RWPE1 (cell line): ENCODE measurements around the gene HRH2.

ENCODE experiments used
- CTCF ChIA-PET: fragments of 350-600 bp; sonication (Branson Sonifier 250); formaldehyde crosslinking; extraction: SDS; loops from one replicate; lab custom pipeline; 2021; lab: Yijun Ruan, JAX
- POLR2A ChIA-PET: fragments of 400-600 bp; formaldehyde crosslinking; extraction: SDS; loops from one replicate; lab custom pipeline; 2020; ENCODE audit warnings: antibody characterized with exemption; ENCODE audit not compliant: low non-redundant PET; lab: Yijun Ruan, JAX
- DNase-seq: peaks from one replicate; pipeline ENCODE4 v3.0.0; 2012; ENCODE audit warnings: low spot score
- H3K27ac ChIP-seq: fragments of 450-650 bp; 2 replicates; pipeline ENCODE4 v1.5.1; 2017
- TF ChIP-seq, protein P1 (sequence below): fragments of 450-650 bp; conservative IDR thresholded peaks from 2 replicates; pipeline ENCODE4 v1.5.1; 2017; ENCODE audit warnings: low read depth, mild to moderate bottlenecking

Gene HRH2

DNA sequence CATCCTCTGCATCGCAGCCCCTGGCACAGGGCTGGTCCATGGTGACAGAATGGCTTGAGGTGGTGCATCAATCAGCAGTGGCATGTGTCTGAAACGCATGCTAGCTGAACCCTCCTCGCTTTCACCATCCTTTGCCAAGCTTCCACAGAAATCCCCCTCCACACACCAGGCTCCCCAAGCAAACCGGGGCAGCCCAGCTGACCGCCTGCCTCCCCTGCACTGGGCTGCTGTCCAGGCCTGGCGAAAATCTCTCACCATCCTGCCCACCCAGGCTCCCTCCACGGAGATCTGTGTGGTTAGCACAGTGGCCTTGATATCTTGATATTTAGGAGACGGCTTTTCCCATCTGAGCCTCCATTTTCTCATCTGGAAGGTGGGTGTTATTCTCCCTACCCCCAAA lies 905 bp upstream of the HRH2 start:
- TF ChIP-seq, protein P1, sequence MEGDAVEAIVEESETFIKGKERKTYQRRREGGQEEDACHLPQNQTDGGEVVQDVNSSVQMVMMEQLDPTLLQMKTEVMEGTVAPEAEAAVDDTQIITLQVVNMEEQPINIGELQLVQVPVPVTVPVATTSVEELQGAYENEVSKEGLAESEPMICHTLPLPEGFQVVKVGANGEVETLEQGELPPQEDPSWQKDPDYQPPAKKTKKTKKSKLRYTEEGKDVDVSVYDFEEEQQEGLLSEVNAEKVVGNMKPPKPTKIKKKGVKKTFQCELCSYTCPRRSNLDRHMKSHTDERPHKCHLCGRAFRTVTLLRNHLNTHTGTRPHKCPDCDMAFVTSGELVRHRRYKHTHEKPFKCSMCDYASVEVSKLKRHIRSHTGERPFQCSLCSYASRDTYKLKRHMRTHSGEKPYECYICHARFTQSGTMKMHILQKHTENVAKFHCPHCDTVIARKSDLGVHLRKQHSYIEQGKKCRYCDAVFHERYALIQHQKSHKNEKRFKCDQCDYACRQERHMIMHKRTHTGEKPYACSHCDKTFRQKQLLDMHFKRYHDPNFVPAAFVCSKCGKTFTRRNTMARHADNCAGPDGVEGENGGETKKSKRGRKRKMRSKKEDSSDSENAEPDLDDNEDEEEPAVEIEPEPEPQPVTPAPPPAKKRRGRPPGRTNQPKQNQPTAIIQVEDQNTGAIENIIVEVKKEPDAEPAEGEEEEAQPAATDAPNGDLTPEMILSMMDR: no peak
- no peak overlapping the region for H3K27ac ChIP-seq
- no peak for DNase-seq
- ChIA-PET CTCF (no interaction called here), POLR2A (no interaction called here)

DNA sequence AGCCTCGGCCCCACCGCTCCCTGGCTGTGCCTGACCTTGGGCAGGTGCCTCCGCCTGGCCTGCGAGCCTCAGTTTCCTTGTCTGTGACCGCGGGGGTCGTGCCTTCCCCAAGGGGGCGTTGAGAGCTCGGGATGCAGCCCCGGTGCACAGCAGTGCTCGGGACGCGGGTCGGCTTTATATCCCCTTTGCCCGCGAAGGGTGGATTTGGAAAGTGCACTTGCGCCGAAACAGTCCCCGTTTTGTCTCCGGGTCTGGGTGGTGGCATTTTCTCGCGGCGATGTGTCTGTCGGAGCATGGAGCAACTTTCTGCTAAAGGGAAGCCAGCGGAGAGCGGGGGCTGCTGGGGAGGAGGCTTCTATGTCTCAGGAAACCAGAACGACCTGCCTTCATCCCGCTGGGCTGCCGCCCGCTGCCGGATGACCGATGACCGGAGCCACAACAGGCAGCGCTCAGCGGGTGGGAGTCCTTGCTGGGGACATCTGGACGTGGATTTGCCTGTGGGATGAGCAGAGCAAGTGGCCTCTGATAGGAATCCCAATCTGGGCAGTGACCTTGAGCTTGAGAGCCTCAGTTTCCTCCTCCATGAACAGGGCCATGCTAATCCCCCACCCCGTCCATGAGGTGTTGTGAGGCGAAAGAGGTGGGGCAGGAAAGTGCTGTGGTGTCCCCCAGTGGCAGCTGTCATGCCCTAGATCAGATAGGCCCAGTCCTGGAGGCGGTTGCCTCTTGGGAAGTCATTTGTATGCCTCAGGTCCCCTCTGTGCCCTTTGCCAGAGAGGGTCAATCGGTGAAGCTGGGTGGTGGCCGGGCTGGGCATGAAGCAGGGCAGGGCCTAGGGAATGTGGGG lies 651 bp downstream of the HRH2 start:
- no peak for DNase-seq
- CTCF ChIA-PET: interaction anchor here (0.6 to 1.2 kb wide), 3 partner anchors 14 to 124 kb away, joined by 3 read pairs; no protein-coding TSS in a partner anchor
- POLR2A ChIA-PET: no interaction called here
- H3K27ac ChIP-seq: no peak overlapping the region
- TF ChIP-seq, protein P1: no peak

DNA sequence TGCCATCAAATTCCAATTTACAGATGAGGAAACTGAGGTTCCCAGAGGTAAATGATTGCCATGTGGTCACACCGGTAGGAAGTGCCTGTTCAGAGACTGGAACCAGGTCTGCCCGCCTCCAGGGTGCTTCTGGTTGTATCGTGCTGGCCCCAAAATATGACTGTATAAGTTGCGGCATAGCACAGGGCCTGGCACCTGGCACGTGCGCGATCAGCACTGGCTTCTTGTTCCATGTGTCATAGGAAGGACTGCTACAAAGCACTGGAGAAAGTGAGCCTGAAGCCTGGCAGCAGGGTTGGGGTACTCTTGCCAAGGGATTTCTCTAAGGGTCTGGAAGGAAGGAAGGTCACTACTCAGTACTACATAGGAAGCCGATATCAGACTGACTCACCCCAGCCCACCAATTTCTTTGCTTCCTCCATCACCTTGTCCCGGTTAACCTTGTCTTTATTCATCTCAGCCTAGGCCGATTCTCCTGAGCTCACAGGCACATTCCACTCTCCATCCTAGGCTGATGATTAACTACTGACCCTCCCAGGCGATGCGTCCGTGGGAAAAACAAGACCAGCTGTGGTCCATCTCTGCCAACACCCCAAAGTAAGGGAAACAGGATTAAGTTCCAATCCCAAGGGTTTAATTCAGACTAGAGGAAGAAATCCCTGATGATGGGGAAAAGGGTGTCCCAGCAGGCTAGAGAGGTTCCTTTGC lies 1.8 kb downstream of the HRH2 start:
- no peak for DNase-seq
- ChIA-PET POLR2A (no interaction called here), CTCF (interaction anchor here (0.6 to 1.2 kb wide), 2 partner anchors 15 to 125 kb away, joined by 3 read pairs; no protein-coding TSS in a partner anchor)
- TF ChIP-seq, protein P1: no peak
- no peak overlapping the region for H3K27ac ChIP-seq

DNA sequence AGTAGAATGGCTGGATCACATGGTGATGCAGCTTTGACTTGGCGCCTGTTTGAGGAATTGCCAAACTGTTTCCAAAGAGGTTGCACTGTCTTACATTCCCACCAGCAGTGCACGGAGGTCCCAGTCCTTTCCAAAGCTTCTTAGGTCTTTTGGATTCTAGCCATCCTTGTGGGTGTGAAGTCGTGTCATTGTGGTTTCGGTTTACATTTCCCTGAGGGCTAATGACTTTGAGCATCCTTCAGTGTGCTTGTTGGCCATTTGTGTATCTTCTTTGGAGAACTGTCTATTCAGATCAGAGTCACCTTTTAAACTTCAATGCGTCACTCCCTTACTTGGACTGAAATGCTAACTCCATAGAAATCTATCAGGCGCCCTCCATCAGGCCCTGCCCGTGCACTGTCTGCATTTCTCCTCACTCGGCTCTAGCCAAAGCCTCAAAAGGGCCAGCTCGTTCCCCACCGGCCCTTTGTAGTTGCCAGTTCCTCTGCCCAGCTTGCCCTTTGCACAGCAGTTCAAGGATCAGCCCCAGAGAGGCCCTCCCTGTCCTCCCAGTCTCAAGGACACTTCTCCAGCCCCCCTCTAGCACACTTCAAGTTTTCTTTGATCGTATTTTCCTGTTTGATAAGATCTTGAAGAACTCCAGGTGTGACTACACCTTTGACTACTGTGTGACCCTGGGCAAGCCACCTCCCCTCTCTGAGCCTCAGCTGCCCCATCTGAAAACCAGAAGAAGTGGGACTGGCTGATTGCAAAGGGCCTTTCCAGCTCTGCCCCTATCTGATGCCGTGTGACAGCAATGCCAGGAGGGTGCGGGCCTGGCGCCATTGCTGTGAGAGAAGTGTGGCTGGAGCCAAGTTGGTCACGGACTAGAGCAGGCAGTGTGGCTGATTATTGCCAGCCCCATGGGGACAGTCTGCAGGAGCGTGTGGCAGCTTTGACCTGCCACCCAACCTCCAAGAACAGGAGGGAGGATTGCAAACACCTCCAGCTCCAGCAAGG lies 5.6 kb downstream of the HRH2 start:
- DNase-seq: no peak
- no peak overlapping the region for H3K27ac ChIP-seq
- ChIA-PET CTCF (interaction anchor here (0.5 to 0.6 kb wide), 2 partner anchors 16 to 163 kb away, joined by 3 to 10 read pairs; no protein-coding TSS in a partner anchor), POLR2A (no interaction called here)
- TF ChIP-seq, protein P1: no peak

DNA sequence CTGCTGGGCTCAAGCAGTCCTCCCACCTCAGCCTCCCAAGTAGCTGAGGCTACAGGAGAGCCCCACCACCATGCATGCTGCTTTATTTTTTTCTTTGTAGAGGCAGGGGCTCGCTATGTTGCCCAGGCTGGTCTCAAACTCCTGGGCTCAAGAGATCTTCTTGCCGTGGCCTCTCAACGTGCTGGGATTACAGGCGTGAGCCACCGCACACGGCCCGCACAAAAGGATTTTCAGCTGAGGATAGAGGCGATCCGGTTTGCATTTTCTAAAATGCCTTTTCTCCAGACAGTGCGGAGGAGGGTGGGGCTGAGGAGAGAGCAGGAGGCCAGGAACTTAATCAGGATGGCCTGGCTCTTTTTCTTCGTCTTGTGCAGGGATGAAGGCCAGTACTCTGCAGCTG lies 6.9 kb downstream of the HRH2 start:
- POLR2A ChIA-PET: no interaction called here
- DNase-seq: no peak
- CTCF ChIA-PET: interaction anchor here (0.6 kb wide), 1 partner anchor 9 kb away, joined by 3 read pairs; no protein-coding TSS in a partner anchor
- TF ChIP-seq, protein P1: no peak
- H3K27ac ChIP-seq: no peak overlapping the region
